PFSK-1 (cell line): Measurements from ENCODE around the gene DNAAF3.

ENCODE experiments used
- FOXP2 ChIP-seq: optimal IDR thresholded peaks from 2 replicates; pipeline ENCODE3; 2011; ENCODE audit warnings: borderline replicate concordance, control low read depth, inconsistent platforms; ENCODE audit not compliant: insufficient read depth; ENCODE audit errors: extremely low read length, extremely low read depth
- POLR2AphosphoS5 ChIP-seq: IDR thresholded peaks from 2 replicates; pipeline ENCODE4 v1.6.1; 2012; ENCODE audit warnings: low read depth, mild to moderate bottlenecking, control low read depth, low read length, moderate library complexity
- REST ChIP-seq, 2 experiments: IDR thresholded peaks; 2 replicates each; pipeline versions ENCODE4 v1.6.1 to v1.8.0; 2011 to 2012; ENCODE audit warnings: low read depth in 2 of 2, low read length in 2 of 2, control low read depth in 1 of 2, inconsistent platforms in 1 of 2, mild to moderate bottlenecking in 1 of 2, moderate library complexity in 1 of 2; ENCODE audit not compliant: insufficient read depth in 1 of 2
- SIN3A ChIP-seq: IDR thresholded peaks from 2 replicates; pipeline ENCODE4 v1.6.1; 2012; ENCODE audit warnings: mild to moderate bottlenecking, low read length, moderate library complexity, borderline replicate concordance; ENCODE audit not compliant: insufficient read depth
- TAF1 ChIP-seq: IDR thresholded peaks from 2 replicates; pipeline ENCODE4 v1.6.1; 2012; ENCODE audit warnings: low read length, control low read depth, borderline replicate concordance; ENCODE audit not compliant: insufficient read depth

Gene DNAAF3

GRCh38 chr19:55175117-55175867, 8.9 kb upstream of the DNAAF3 start:
- no peak for TF ChIP-seq REST (IDR thresholded peaks at IDR 0.05; ENCODE audit: insufficient read depth in 1 of 2, low read depth in 2 of 2, low read length in 2 of 2)
- no peak for TF ChIP-seq POLR2AphosphoS5
- no peak for TF ChIP-seq FOXP2

DNA sequence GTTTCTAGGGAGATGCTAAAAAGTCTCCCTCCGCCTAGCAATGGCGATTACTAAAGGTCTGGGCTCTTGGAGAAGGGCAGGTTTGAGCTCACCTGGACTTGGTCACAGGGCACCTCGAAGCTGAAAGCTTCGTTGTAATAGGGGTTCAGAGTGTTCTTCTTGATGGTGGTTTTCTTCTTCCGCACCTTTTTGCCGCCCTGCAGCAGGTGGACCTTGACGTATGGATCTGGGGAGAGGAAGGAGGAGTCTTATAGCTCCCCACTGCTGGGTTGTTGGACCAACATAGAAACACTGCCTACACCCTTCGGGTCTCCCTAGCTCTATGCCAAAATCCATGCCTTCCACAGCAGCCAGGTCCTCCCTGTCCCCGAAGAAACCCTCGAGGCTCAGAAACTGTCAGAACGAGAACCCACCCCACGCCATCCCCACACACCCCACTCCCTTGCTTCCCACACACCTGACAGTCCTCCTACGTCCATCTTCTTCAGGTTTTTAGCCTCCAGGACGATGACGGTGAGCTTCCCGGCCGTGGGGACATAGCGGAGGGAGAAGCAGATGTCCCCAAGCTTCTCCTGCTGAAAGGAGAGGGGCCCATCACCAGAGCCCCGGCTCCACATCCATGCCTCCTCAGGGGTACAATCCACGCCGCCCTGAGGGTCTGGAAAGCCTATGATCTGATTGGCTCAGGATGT, 8.2 kb upstream of the DNAAF3 start:
- TF ChIP-seq SIN3A, result no peak
- no peak for TF ChIP-seq POLR2AphosphoS5
- no peak for TF ChIP-seq REST (IDR thresholded peaks at IDR 0.05; ENCODE audit: insufficient read depth in 1 of 2, low read depth in 2 of 2, low read length in 2 of 2)
- TF ChIP-seq FOXP2, result no peak
- TF ChIP-seq TAF1, result no peak

DNA sequence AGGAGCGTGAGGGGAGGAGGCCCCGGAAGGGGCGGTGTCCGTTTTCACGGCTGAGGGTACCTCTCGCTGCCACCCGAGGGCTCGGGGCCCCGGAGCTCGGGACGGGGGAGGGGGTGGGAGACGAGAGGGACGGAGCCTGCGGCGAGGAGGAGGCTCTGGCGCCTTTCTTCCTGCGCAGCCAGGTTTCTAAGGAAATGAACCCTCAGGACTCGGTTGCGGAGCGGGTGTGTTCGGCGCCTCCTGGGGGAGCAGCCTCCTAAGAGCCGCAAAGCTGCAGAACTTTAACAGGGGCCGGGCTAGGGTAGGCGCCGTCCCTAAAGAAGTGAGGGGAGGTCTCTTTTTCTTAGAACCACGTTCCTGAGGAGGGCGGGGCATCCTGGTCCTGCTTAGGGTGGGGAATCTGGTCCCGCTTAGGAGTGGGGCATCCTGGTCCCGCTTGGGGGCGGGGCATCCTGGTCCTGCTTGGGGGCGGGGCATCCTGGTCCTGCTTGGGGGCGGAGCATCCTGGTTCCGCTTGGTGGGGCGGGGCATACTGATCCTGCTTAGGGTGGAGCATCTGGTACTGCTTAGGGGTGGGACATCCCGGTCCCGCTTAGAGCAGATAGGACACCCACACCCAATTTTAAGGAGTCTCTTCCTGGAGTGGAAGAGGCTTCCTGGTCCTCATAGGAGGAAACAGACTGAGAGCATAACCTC, 7.4 kb upstream of the DNAAF3 start:
- TF ChIP-seq POLR2AphosphoS5, result peak; percentile 79
- TF ChIP-seq TAF1, result peak; percentile 62; the same call in 1 of the 2 replicates
- TF ChIP-seq SIN3A, result no peak

DNA sequence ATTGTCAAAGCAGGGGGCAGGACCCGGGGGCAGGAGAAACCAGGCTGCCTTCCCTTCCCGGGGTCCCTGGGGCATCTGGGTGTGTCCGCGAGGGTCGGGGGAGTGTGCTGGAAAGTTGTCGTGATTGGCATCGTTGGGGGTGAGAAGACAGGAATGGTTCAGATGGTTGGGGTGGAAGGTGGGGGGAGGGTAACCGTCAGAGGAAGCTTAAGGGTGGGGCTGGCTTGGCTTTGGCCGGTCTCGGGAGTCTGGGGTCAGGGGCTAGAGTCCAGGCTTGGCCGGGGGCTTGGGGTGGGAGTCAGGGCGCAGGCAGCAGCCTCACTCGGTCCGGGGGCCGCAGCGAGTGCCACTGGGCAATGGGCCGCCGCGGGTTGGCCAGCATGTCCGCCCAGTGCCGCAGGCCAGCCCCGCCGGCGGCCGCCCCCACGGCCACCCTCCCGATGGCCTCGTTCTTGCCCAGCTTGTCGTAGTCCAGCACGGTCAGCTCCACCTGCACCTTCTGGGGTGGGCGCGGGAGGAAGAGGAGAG, 6.8 kb upstream of the DNAAF3 start:
- TF ChIP-seq FOXP2 (no peak), TAF1 (no peak), POLR2AphosphoS5 (no peak), SIN3A (0 out of 2 replicates have a peak, but pooled peaks have one; percentile 3), REST (IDR thresholded peaks at IDR 0.05; ENCODE audit: insufficient read depth in 1 of 2, low read depth in 2 of 2, low read length in 2 of 2) (no peak)

- no peak for TF ChIP-seq REST (IDR thresholded peaks at IDR 0.05; ENCODE audit: insufficient read depth in 1 of 2, low read depth in 2 of 2, low read length in 2 of 2)
- no peak for TF ChIP-seq SIN3A
- TF ChIP-seq FOXP2, result no peak
- no peak for TF ChIP-seq POLR2AphosphoS5
- no peak for TF ChIP-seq TAF1
These were observed 6.3 kb upstream of the DNAAF3 start for GRCh38 chr19:55172741-55173140.
